ENCODE measurements around the gene CD81. TPM values are rescaled to one million over a fixed set of nuclear protein-coding genes. Genes with fewer than 3 reads are reported as not detected.

CD81 gene
- total and polyA plus RNA-seq, 10 of the 15 experiments (the other 5 are each of a cell fraction or from before 2014, with no cell fraction given): 2.0 to 145 (median 57.2) TPM

- TF ChIP-seq E2F8 (IDR thresholded peaks at IDR 0.05; ENCODE audit: low read depth, partially characterized antibody): no peak
- no peak for TF ChIP-seq YBX1 (IDR thresholded peaks at IDR 0.05)
- no peak for TF ChIP-seq TARDBP (IDR thresholded peaks at IDR 0.05; ENCODE audit: borderline replicate concordance)
Measured at GRCh38 chr11:2365571-2366210, 11.4 kb upstream of the CD81 start (continued).

GRCh38 chr11:2366276-2366675 lies 10.8 kb upstream of the CD81 start:
- ATAC-seq (no peak), DNase-seq (ENCODE audit: low read depth, low spot score) (no peak), FAIRE-seq (no peak)
- no peak overlapping the region for H3K9ac ChIP-seq (ENCODE audit: control insufficient read depth, insufficient read depth, low read length)
- H3K27me3 ChIP-seq (replicated peaks in 1 of 2; ENCODE audit: control insufficient read depth in 2 of 2, insufficient read depth in 2 of 2, low read length in 1 of 2): no peaks in the 10 kb centered on the region; a peak in 2 of 4 replicates
- BruUV-seq (replicated peaks): no TSS peak
- no peak overlapping the region for H3K27ac ChIP-seq (ENCODE audit: control insufficient read depth, insufficient read depth)
- 19% methylated on average over 11 of the region's 11 CpGs for WGBS (ENCODE audit: insufficient coverage, insufficient replicate concordance, low lambda C conversion rate, missing lambda C conversion rate)
- H3K9me3 ChIP-seq (replicated peaks; ENCODE audit: control insufficient read depth, insufficient read depth, low read length): no peaks in the 10 kb centered on the region
- no peaks in the 10 kb centered on the region for H4K20me1 ChIP-seq (ENCODE audit: control insufficient read depth, insufficient read depth)
- RAD21 ChIA-PET (ENCODE audit: unreplicated experiment): no interaction called here
- CTCF ChIA-PET: interaction anchor here (2.0 kb wide), 1 partner anchor 62 kb away, joined by 8 read pairs; no protein-coding TSS in a partner anchor
- no peak overlapping the region for H3K4me2 ChIP-seq (ENCODE audit: control insufficient read depth, insufficient read depth)
- no peaks in the 10 kb centered on the region for H3K4me1 ChIP-seq (ENCODE audit: control insufficient read depth, insufficient read depth, low read length)
- H2AFZ ChIP-seq (ENCODE audit: control insufficient read depth, low read depth, low read length): no peak overlapping the region
- no peak overlapping the region for H3K4me3 ChIP-seq
- in situ Hi-C loops (cut with MboI): no loop called here
- intact Hi-C loops (cut with micrococcal nuclease; ENCODE audit: unreplicated experiment): no loop called here
- SMC1A ChIA-PET (ENCODE audit: uncharacterized antibody, unreplicated experiment): no interaction called here
- H3K79me2 ChIP-seq (ENCODE audit: control insufficient read depth, insufficient read depth, low read length): no peaks in the 10 kb centered on the region
- H3K36me3 ChIP-seq (ENCODE audit: control insufficient read depth in 2 of 2, insufficient read depth in 2 of 2, low read length in 1 of 2): no peaks in the 10 kb centered on the region
- POLR2A ChIA-PET: no interaction called here
- TF ChIP-seq TCF12 (IDR thresholded peaks at IDR 0.05; ENCODE audit: low read depth, low read length): no peak
- TF ChIP-seq TARDBP (IDR thresholded peaks at IDR 0.05; ENCODE audit: borderline replicate concordance): no peak
- no peak for TF ChIP-seq IRF5 (IDR thresholded peaks at IDR 0.05; ENCODE audit: borderline replicate concordance)
- TF ChIP-seq NRF1 (conservative IDR thresholded peaks at IDR 0.05; ENCODE audit: low read depth, low read length): no peak
- TF ChIP-seq EGR1 (IDR thresholded peaks at IDR 0.05; ENCODE audit: borderline replicate concordance in 1 of 2, low read depth in 2 of 2, low read length in 2 of 2): no peak
- no peak for TF ChIP-seq CTCF (IDR thresholded peaks at IDR 0.05 in 2 of 3, conservative IDR thresholded peaks at IDR 0.05 in 1 of 3; ENCODE audit: control insufficient read depth in 2 of 3, extremely low read depth in 1 of 3, insufficient read depth in 1 of 3, low read depth in 3 of 3, low read length in 3 of 3)
- no peak for TF ChIP-seq REST (IDR thresholded peaks at IDR 0.05; ENCODE audit: low read depth, low read length)
- TF ChIP-seq EED (IDR thresholded peaks at IDR 0.05; ENCODE audit: low read depth): no peak
- TF ChIP-seq BCL11A (IDR thresholded peaks at IDR 0.05; ENCODE audit: low read depth, low read length): no peak
- TF ChIP-seq PAX5 (IDR thresholded peaks at IDR 0.05; ENCODE audit: borderline replicate concordance, low read depth, low read length): no peak

Measured in GM12878 (cell line).